ENCODE measurements around the gene CAPZB. TPM values are rescaled to one million over a fixed set of nuclear protein-coding genes. Genes with fewer than 3 reads are reported as not detected.

Gene CAPZB
- total RNA-seq, 1 experiment from 2014 or later = 43.7 TPM

DNA sequence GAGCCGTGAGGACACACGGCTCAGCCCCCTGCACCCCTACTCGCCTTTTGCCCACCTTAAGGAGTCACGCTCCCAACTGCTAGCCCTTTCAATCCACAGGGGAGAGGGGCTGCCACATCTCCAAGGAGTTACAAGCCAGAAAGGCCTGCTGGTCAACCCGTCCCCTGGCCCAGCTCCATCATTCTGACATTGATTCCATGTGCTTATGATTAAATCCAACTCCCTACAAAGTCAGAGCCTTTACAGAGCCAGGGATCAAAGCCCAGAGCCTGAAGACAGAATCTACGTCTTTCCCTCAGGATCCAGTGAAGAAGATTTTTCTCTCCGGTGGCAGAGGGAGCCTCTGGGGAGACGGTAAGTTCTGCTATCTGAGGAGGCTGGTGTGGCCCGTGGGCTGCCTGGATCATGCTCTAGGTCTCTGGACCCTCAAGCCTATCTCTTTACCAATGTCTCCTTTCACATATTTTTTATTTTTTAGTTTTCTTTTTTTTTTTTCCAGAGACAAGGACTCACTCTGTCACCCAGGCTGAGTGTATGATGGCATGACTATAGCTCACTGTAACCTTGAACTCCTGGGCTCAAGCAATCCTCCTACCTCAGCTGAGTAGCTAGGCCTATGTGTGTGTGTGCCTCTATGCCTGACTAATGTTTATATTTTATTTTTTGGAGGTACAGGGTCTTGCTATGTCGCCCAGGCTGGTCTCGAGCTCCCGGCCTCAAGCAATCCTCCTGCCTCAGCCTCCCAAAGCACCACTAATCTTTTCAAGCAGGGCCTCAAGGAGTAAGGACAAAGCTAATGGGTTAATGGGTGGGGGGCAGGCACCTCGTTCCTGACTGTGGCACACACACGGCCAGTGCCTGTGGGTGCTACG is 111.9 kb downstream of the CAPZB start:
- no peak for DNase-seq (ENCODE audit: extremely low read depth, low read depth)

DNA sequence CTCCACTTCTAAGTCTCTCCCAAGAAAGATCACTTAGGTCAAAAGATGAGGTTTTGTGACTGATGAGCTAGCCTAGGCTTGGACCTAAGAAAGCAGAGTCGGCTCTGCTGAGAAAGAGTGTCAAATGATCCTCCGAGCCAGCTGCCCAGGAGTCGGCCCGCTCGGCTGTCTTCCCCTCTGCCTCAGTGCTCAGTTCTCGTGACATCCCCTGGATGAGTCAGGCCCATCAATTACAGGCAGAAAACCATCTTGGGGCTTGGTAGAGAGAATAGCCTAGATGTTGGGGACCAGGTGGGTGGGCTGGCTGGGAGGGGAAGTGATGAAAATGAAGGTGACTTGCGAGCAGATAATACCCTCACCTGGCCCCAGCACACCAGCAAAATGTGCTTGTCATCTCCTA is 112.7 kb downstream of the CAPZB start:
- no peak for DNase-seq (ENCODE audit: extremely low read depth, low read depth)

DNA sequence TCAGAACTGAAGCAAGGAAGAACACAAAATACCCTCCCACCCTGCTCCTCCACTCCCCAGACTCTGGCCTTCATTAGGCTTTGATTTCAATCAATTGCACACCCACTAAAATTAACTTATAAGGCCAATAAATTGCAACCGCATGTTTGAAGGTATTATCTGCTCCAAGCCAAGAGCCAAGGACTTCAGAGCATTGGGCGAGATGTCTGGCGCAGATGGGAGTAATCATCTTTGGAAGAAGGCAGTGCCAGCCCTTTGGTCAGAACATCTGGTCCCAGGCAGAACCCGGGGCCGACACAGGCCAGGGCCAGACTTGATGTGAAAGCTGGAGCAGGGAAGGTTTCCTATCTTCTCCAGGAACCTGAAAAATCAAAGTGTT is 113.2 kb downstream of the CAPZB start:
- DNase-seq (ENCODE audit: extremely low read depth, low read depth) = no peak

DNA sequence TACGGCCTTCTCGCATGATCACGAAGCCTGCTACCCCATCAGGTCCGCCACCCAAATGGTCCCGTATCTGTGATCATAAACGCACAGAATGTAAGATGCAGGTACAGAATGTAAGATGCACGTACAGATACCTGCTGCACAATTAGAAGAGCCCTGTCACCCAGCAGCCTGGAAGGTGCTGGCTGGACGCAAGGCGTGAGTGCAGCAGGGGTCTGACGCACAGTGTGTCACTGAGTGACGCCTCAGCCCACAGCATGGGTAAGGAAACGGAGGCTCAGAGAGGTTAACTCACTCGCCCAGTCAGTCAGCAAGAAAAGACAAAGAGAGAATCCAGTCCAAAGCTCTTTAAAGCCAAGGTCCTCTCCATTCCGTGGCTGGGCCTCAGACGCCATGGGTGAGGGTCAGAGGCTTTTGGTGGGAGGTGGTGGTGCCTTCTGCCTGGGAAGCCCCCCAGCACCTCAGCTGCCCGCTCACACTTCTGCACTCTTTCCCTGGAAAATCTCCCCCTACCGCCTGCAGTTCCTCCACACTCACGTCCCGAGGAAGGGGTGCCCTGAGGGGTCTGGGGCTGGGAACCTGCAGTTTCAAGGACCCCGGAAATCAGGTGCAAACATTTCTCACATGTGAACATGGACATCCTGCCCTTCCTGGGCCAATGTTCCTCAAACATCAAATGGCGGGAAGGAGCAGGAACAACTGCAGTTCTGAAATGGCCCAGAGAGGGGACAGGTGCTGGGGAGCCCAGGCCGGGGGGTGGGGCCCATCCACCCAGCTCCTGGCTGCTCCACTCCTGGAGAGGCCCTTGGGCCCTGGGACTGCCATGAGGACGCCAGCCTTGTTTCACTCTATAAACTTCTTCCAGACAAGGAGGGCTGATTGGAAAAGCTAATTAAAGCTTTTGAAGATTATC is 113.9 kb downstream of the CAPZB start:
- no peak for DNase-seq (ENCODE audit: extremely low read depth, low read depth)

GRCh38 chr1:19370453-19371170 is 114.7 kb downstream of the CAPZB start:
- DNase-seq (ENCODE audit: extremely low read depth, low read depth) = no peak

GRCh38 chr1:19369396-19370090 is 115.8 kb downstream of the CAPZB start:
- DNase-seq (ENCODE audit: extremely low read depth, low read depth) = no peak

GRCh38 chr1:19368964-19369363 is 116.4 kb downstream of the CAPZB start:
- no peak for DNase-seq (ENCODE audit: extremely low read depth, low read depth)

DNA sequence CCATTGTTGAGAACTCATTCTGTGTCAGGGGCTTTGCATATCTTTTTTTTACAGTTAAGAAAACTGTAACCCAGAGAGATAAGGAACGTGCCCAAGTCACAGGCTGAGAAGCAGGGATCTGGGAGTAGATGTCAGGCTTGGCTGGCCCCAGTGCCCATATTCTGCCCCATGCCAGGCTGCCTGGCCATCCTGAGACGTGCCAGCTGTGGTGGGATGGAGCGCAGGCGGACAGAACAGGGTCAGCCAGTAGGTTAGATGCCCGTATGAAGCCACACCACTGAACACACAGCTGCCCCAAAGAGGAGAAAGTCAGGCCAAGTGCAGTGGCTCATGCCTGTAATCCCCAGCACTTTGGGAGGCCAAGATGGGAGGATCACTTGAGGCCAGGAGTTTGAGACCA is 117.3 kb downstream of the CAPZB start:
- DNase-seq (ENCODE audit: extremely low read depth, low read depth) = no peak

DNA sequence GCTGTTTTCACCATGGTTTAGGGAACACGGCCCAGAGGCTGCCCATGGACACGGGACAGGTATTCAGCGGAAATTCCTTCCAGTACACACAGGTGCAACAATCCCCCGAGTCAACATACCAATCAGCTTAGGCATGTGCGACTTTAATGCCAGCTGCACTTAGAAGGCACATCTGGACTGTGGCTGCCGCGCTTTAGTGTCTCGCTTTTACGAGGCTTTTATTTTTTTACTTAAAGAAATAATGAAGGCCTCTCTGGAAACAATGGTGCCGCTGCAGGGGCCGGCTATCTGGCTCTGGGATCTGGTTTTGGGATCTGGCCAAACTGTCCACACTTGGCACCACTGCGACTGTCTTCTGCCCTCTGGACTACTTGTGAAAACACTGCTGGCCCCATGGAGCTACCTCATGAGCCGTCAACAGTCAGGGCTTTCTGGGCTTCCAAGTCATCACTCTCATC is 117.7 kb downstream of the CAPZB start:
- no peak for DNase-seq (ENCODE audit: extremely low read depth, low read depth)

DNA sequence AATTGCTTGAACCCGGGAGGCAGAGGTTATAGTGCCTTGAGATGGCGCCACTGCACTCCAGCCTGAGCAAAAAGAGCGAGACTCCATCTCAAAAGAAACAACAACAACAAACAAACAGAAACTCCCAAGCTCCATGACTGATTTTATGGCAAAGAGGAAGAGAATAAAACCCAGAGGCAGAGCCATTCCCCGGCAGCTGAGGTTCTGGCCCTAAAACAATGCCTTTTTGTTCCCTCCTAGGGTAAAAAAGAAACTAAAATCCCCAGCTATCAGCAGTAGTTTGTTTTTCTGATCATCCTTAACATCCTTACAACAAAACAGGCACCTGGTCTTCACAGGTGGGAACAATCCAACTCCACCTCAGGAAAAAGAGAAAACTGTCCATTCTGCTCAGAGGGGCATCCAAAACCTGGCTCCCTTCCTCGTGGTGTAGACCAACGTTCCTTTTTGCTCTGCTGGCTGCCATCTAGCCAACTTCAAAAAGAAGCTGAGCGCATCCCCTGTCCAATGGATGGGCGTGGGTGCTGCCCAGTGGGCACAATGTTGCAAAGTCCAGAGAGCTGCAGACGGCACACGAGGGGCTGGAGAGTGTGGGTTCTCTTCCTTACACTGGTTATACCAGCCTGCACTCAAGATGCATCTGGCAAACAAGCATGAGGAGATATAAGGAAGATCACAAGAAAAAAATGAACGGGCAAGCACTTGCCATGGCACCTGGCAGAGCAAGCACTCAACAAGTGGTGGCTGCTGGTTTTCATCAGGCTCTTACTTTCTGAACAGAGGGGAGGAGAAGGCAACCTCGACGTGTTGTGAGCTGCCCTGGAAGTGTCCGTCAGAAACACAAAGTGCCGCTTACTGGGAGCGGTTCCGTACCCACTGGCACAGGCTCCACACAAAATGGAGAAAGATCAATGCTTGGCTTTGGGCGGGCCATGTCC is 118.5 kb downstream of the CAPZB start:
- DNase-seq (ENCODE audit: extremely low read depth, low read depth) = no peak

DNA sequence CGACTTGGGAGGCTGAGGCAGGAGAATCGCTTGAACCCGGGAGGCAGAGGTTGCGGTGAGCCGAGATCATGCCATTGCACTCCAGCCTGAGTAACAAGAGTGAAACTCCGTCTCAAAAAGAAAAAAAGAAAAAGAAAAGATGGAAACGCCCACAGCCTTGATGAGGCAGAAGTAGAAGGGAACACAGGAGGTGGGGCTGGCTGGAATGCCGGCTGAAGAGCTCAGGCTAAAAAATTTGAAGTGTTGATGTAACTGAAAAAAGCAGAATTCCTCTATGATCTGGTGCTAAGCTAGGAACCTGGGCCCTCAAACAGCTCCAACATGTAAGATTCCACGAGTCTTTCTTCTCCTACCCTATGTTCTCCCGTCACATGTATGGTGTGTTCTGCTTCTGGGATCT is 119.6 kb downstream of the CAPZB start:
- DNase-seq (ENCODE audit: extremely low read depth, low read depth) = no peak

DNA sequence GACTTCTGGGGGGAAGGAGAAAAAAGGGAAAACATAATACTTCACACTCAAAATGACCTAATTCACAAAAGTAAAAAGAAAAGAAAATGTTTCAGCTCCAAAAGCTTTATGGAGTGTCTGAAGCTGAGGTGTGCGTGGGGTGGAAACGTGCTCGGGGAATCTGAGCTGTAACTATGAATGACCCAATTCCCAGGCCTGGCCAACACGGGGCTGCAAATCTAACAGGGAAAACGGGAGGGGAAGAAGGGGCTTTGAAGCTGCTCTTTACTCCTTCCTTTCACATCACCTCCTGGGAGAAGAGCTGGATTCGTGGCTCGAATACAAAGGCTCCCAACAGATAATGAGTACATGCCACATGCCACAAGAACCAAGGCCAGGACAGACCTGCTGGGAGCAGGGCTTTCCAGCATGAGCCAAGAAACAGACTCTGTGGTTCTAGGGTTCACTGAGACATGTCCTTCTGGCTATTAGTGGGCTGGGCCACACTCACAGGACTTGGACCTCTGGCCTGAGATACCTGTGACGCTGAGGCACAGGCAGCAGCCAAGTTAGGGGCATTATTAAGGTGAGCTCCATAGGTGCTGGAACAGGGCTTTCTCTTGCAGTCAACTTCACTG is 121.7 kb downstream of the CAPZB start:
- DNase-seq (ENCODE audit: extremely low read depth, low read depth) = no peak

GRCh38 chr1:19361611-19362147 is 123.7 kb downstream of the CAPZB start:
- DNase-seq (ENCODE audit: extremely low read depth, low read depth) = no peak

DNA sequence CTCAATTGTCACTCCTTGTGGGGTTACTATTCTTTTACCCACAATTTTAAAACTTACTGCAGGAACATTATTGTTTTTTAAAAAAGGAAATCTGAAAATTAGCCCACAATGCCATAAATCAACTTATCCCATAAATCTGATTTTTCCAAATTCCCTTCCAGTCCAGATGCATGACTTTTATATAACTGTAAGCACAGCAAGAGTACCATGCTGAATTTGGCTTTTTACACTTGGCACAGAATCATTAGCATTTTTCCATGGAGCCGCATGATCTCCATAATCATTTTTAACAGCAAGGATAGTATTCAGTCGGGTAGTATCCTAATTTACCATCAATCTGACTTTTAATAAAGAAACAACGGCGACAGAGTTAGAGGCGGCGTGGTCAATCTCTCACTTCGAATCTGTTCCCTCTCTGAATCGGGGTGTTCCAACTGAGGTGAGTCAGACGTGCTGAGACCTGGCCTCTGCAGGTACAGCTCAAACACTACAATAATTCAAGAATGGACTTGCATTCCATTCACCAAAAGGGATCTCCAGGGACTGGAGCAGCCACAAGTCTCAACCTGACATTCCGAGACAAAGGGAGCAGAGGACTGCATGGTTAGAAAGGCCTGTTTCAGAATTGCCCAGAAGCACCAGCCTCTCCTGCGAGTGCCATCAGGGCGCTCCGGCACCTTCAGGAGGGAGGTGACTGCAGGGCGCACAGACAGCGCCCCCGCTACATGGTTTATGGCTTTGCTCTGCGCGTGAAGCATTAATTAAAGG is 124.3 kb downstream of the CAPZB start:
- DNase-seq (ENCODE audit: extremely low read depth, low read depth) = no peak

DNA sequence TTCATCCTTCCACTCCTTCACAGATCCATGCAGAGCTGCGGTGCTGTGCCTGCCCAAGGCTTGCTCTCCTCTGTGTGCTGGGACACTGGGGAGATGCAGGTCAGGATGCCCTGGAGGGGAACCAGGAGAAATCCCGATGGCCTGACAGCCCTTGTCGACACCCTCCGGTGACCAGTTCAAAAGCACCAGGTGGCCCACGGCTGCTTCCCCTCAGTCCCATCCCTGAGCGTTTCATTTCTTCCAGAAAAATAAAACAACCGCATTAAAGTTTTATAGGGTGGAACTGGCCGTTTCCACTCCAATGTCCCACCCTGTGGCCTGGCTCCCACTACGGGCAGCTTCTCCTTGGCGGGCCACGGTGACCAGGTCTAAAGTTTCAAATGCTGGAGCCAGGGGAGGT is 124.9 kb downstream of the CAPZB start:
- no peak for DNase-seq (ENCODE audit: extremely low read depth, low read depth)

- no peak for DNase-seq (ENCODE audit: extremely low read depth, low read depth)
Observed at GRCh38 chr1:19360016-19360415, 125.3 kb downstream of the CAPZB start.

- DNase-seq (ENCODE audit: extremely low read depth, low read depth) = no peak
Observed at GRCh38 chr1:19359357-19359756, 126.0 kb downstream of the CAPZB start.

DNA sequence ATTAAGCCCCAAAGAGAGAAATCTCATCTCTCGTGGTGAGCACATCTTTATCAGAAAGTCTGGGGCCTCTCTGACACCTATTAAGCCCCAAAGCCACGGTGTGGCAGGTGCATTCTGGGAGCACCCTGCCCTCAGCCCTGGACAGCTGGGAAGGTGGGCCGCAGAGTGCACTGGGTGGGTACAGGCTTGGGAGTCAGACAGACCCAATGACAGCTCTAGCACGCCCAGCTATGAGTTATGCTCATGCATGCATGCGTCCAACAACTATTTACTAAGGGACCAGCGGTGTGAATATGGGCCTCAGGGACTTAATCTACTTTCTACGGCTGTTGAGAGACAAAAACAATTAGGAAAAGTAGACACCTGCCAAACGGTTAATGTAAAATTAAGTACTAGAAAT is 126.6 kb downstream of the CAPZB start:
- DNase-seq (ENCODE audit: extremely low read depth, low read depth) = no peak

Measured in NCI-H460 (cell line).